A673 (cell line): ENCODE measurements around the gene LTO1. TPM values are rescaled to one million over a fixed set of nuclear protein-coding genes. Genes with fewer than 3 reads are reported as not detected.
"Not testable (repeated sequence)": the region's sequence is repeated elsewhere in the genome, so short reads cannot be mapped to it uniquely, and the experiment has no call there.

Experiments used
- BruUV-seq: library from RNA; stranded (reverse); fragments of 400-500 nt; replicated peaks from 2 replicates; lab custom pipeline; 2021; lab: Mats Ljungman, UMichigan
- CTCF ChIA-PET: fragments of 300-600 bp; sonication (Branson Sonifier 250); formaldehyde crosslinking; loops from one replicate; lab custom pipeline; 2022; ENCODE audit warnings: antibody characterized with exemption; lab: Charles Lee
- POLR2A ChIA-PET: fragments of 300-600 bp; sonication (Branson Sonifier 250); formaldehyde crosslinking; loops from one replicate; lab custom pipeline; 2022; ENCODE audit warnings: antibody characterized with exemption; ENCODE audit not compliant: low non-redundant PET; lab: Charles Lee
- DNase-seq: peaks from one replicate; pipeline ENCODE4 v3.0.0-alpha.2; 2015; ENCODE audit warnings: low spot score
- H3K27ac ChIP-seq: fragments of 200-600 bp; sonication (generic); 2 replicates; pipeline ENCODE4 v1.5.1; 2016; ENCODE audit warnings: mixed run types, low read depth, mild to moderate bottlenecking, mixed read lengths, antibody characterized with exemption, low read length; ENCODE audit not compliant: poor library complexity, severe bottlenecking
- H3K27me3 ChIP-seq: fragments of 200-600 bp; sonication (generic); replicated peaks from 2 replicates; pipeline ENCODE4 v1.6.1; 2017; ENCODE audit warnings: mixed run types, low read depth, mild to moderate bottlenecking, mixed read lengths, antibody characterized with exemption, low read length; ENCODE audit not compliant: insufficient read depth, poor library complexity
- H3K36me3 ChIP-seq: fragments of 200-600 bp; sonication (generic); 2 replicates; pipeline ENCODE4 v1.6.1; 2016; ENCODE audit warnings: mixed run types, mild to moderate bottlenecking, mixed read lengths, antibody characterized with exemption, low read length; ENCODE audit not compliant: insufficient read depth, poor library complexity, severe bottlenecking
- H3K4me1 ChIP-seq: fragments of 200-600 bp; sonication (generic); 2 replicates; pipeline ENCODE4 v1.6.1; 2017; ENCODE audit warnings: mixed run types, mild to moderate bottlenecking, mixed read lengths, antibody characterized with exemption, low read length; ENCODE audit not compliant: insufficient read depth, poor library complexity, severe bottlenecking
- H3K4me3 ChIP-seq: fragments of 200-600 bp; sonication (generic); 2 replicates; pipeline ENCODE4 v1.5.1; 2016; ENCODE audit warnings: low read depth, mixed run types, mild to moderate bottlenecking, mixed read lengths, low read length; ENCODE audit not compliant: poor library complexity, severe bottlenecking
- H3K9me3 ChIP-seq: fragments of 200-600 bp; sonication (generic); 2 replicates; pipeline ENCODE4 v1.6.1; 2016; ENCODE audit warnings: mixed run types, low read depth, mild to moderate bottlenecking, mixed read lengths, antibody characterized with exemption, low read length; ENCODE audit not compliant: poor library complexity, severe bottlenecking
- EZH2 ChIP-seq: fragments of 200-600 bp; sonication (generic); IDR thresholded peaks from 2 replicates; pipeline ENCODE4 v1.6.1; 2017; ENCODE audit warnings: borderline replicate concordance, low read depth, mild to moderate bottlenecking, mixed read lengths, antibody characterized with exemption, low read length; ENCODE audit not compliant: poor library complexity, severe bottlenecking
- intact Hi-C: fragments of 100-400 bp; cut with micrococcal nuclease; formaldehyde crosslinking; loops from one replicate; pipeline ENCODE4 v1.10.0; 2022; ENCODE audit not compliant: unreplicated experiment
- total RNA-seq: library from RNA; stranded (reverse); gene quantifications from 2 replicates; pipeline ENCODE4 v1.2.3, GENCODE V29; 2021
- TF ChIP-seq, protein P1 (sequence below): fragments of 300-800, 200-600 bp; sonication (generic); conservative IDR thresholded peaks from 2 replicates; pipeline ENCODE4 v1.5.1; 2017; ENCODE audit warnings: low read depth, mild to moderate bottlenecking, antibody characterized with exemption, low read length, moderate library complexity, mixed read lengths

The LTO1 gene
- total RNA-seq, 1 experiment from 2014 or later: 56.0 TPM

- ChIA-PET CTCF (no interaction called here), POLR2A (no interaction called here)
- peaks cover 19% of the 10 kb centered on the region for H3K27me3 ChIP-seq
- no peak for DNase-seq
- TF ChIP-seq EZH2: no peak
- TF ChIP-seq, protein P1, sequence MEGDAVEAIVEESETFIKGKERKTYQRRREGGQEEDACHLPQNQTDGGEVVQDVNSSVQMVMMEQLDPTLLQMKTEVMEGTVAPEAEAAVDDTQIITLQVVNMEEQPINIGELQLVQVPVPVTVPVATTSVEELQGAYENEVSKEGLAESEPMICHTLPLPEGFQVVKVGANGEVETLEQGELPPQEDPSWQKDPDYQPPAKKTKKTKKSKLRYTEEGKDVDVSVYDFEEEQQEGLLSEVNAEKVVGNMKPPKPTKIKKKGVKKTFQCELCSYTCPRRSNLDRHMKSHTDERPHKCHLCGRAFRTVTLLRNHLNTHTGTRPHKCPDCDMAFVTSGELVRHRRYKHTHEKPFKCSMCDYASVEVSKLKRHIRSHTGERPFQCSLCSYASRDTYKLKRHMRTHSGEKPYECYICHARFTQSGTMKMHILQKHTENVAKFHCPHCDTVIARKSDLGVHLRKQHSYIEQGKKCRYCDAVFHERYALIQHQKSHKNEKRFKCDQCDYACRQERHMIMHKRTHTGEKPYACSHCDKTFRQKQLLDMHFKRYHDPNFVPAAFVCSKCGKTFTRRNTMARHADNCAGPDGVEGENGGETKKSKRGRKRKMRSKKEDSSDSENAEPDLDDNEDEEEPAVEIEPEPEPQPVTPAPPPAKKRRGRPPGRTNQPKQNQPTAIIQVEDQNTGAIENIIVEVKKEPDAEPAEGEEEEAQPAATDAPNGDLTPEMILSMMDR: no peak
- H3K36me3 ChIP-seq: no peaks in the 10 kb centered on the region
- no peak overlapping the region for H3K4me3 ChIP-seq
- H3K9me3 ChIP-seq: no peaks in the 10 kb centered on the region
- no TSS peak for BruUV-seq
- intact Hi-C loops: no loop called here
- no peaks in the 10 kb centered on the region for H3K4me1 ChIP-seq
- H3K27ac ChIP-seq: no peak overlapping the region
Observed at GRCh38 chr11:69697861-69698260, 22.7 kb upstream of the LTO1 start.

DNA sequence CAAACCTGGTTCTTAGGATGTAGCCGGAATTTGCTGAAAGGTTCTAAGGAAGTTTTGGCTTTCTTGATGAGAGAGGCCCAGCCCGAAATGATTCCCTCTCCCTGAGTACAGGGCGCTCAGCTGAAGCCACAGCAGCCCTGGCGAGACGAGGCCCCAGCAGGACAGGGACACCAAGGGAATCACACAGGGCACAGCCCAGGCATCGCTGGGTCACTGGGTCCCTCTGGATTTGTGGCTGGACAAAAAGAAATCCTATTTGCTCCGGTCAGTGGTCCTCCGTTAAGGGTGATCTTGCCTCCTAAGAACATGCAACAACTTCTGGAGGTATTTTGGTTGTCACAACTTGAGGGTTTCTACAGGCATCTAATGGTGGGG lies 22.3 kb upstream of the LTO1 start:
- POLR2A ChIA-PET: no interaction called here

DNA sequence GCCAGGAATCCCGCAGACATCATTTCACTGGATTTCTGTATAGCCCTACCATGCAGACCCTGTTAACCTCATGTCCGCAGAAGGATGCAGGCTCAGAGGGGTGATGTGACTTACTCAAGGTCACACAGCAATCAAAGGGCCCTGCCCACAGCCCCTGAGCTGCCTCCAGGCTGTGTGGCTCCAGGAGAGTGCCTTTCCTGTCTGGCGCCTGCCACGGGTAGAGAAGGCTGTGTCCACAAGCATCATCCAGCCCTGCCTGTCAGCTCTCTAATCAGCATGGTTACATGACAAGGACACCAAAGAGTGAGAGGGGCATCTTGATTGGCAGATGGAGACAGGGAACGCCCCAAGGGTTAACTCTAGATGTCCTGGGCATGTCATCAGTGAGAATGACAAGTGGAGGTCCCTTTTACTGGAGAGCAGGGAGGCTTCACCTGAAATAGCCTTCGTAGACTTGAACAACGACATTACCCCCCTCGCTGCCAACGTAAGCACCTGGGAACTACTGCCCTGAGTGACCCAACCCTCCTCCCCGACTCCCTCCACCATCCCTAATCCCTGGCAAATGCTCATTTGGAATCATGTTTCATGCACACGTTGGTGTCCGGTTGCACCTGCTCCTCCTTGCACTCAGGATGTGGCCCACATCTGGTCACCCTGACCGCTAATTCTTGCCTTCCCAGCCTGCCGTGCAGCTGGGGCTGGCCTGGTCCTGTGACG lies 21.8 kb upstream of the LTO1 start:
- ChIA-PET POLR2A (no interaction called here), CTCF (no interaction called here)
- no TSS peak for BruUV-seq
- H3K9me3 ChIP-seq: no peaks in the 10 kb centered on the region
- DNase-seq: no peak
- H3K27ac ChIP-seq: no peak overlapping the region
- no peaks in the 10 kb centered on the region for H3K4me1 ChIP-seq
- H3K4me3 ChIP-seq: no peak overlapping the region
- H3K27me3 ChIP-seq: peaks cover 9% of the 10 kb centered on the region
- intact Hi-C loops: no loop called here
- TF ChIP-seq EZH2: no peak
- TF ChIP-seq, protein P1: no peak
- no peaks in the 10 kb centered on the region for H3K36me3 ChIP-seq

More for the DNA sequence above, 22.3 kb upstream of the LTO1 start:
- H3K36me3 ChIP-seq: no peaks in the 10 kb centered on the region
- H3K27ac ChIP-seq: no peak overlapping the region
- intact Hi-C loops: no loop called here
- TF ChIP-seq EZH2: no peak
- TF ChIP-seq, protein P1: no peak
- H3K4me1 ChIP-seq: no peaks in the 10 kb centered on the region
- H3K4me3 ChIP-seq: no peak overlapping the region
- peaks cover 15% of the 10 kb centered on the region for H3K27me3 ChIP-seq
- CTCF ChIA-PET: no interaction called here
- BruUV-seq: no TSS peak
- no peak for DNase-seq
- H3K9me3 ChIP-seq: no peaks in the 10 kb centered on the region

- BruUV-seq, DNase-seq, H3K4me1 ChIP-seq, H3K27ac ChIP-seq, H3K27me3 ChIP-seq, H3K36me3 ChIP-seq, H3K9me3 ChIP-seq, H3K4me3 ChIP-seq, POLR2A ChIA-PET, intact Hi-C loops: not testable (repeated sequence)
- CTCF ChIA-PET: interaction anchor here (0.7 kb wide), 1 partner anchor 391 kb away, joined by 4 read pairs; no protein-coding TSS in a partner anchor
Observed at GRCh38 chr11:69695995-69696394, 20.8 kb upstream of the LTO1 start.
